Glomerular endothelial cell (primary cell): ENCODE measurements around the gene CSTF3. TPM values are rescaled to one million over a fixed set of nuclear protein-coding genes. Genes with fewer than 3 reads are reported as not detected.
"Not testable (repeated sequence)": the region's sequence is repeated elsewhere in the genome, so short reads cannot be mapped to it uniquely, and the experiment has no call there.

Source experiments
- DNase-seq: peaks from one replicate; pipeline ENCODE4 v3.0.0-alpha.2; 2011; ENCODE audit warnings: low read depth, low spot score; ENCODE audit errors: extremely low read depth
- total RNA-seq: library from RNA; depleted of rRNA; stranded (reverse); fragments of >200 nt; gene quantifications from 2 replicates; pipeline ENCODE4 v1.2.3, GENCODE V29; 2015

CSTF3 gene
- total RNA-seq, 1 donor from 2014 or later: 24.4 TPM

GRCh38 chr11:33094157-33094556 lies 67.1 kb downstream of the CSTF3 start:
- DNase-seq: no peak

DNA sequence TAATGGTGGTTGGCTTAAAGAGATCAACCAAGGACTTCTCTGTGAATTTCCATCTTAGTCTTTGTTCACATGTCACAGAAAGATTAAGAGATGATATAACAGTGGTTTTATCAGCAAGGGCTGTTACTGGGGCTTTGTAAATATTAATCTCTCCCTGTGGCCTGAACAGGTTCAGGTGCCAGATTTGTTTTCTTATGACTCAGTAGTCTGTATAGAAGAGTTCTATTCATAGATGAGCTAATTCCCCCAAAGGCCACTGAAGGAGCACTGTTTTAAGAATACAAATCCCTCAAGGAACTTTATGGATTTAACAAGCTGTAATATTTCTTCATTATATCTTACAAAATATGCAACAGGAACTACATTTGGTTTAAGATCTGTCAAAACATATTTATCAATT lies 71.5 kb downstream of the CSTF3 start:
- no peak for DNase-seq

- no peak for DNase-seq
These were observed 75.3 kb downstream of the CSTF3 start for GRCh38 chr11:33086017-33086416.

GRCh38 chr11:33083918-33084317 lies 77.4 kb downstream of the CSTF3 start:
- no peak for DNase-seq

GRCh38 chr11:33072465-33072864 lies 88.8 kb downstream of the CSTF3 start:
- no peak for DNase-seq

- no peak for DNase-seq
These were observed 92.5 kb downstream of the CSTF3 start for GRCh38 chr11:33068611-33069340.

DNA sequence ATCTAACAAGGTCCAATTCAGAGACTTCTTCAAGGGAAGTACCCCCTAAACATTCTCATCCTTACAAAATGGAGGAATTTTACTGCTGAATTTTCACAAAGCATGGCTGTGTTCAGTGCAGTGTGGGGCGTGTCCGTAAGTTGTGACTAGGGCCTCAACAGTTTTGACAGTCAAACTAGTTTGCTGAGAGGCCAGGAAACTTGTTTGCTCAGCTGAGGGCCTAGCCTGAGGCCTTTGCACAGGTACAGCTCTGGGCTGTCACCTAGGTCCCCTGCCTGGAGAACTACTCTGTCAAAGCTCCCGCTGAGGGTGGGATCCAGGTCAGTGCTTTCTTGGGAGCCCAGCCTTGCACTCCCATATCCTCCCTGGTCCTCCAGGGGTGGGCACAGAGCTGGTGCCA lies 94.0 kb downstream of the CSTF3 start:
- no peak for DNase-seq

DNA sequence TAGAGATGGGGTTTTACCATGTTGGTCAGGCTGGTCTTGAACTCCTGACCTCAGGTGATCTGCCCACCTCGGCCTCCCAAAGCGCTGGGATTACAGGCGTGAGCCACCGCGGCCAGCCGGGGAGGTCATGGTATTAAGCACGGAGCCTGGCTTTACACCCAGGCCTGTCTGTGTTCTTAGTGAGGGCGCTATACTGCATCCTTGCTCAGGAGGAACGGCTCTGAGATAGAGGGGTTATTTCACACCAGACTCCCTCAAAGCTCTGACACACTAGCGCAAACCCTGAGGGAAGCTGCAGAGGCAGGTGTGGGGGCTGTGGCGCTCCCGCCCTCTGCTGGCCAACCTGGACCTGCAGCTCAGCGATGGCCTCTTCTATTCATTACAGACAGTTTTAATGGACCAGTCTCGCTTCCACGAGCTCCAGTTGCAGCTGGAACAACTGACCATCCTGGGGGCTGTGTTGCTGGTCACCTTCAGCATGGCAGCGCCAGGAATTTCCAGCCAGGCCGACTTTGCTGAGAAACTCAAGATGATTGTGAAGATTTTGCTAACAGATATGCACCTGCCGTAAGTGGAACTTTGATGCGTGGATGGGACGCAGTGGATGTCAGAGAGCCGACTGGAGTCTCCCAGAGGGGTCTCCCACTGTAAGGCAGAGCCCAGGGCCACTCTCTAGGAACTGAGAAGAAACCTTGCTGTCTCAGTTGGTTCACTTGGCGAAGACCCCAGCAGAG lies 95.7 kb downstream of the CSTF3 start:
- peak; percentile 7 for DNase-seq

GRCh38 chr11:33064866-33065265 lies 96.4 kb downstream of the CSTF3 start:
- DNase-seq: no peak

DNA sequence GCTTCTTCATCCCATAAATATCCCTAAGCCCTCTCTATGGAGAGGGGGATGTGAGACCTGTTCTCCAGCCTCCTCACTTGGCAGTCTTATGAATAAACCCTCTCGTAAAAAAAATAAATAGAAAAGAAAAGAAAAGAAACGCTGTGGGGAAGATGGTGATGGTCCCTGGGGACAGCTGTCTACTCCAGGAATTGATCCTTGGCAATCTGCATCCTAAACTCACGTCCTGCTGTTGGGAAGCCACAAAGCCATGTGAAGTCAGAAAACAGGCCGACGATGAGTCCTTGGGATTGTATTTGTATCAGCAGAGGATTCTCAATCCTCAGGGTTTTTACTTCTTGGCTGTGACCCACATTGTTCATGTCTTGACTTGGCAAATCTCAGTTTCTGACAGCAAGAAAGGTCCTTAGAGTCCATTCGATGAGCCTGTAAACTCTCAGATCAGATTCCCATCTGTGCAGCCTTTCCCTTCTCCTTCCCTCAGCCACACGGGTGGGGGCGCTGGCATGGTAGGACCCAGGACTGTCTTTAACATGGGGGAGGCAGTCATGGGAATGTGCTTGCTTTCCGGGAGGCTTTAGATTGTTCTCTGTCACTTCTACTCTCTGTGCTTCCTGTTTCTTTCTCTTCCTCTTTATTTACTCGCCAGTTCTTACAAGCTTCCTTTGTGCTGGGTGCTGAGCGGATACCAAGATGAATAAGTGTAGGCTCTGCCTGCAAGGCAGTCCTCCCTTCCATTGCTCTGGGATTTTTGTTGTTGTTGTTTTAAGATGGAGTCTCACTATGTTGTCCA lies 97.1 kb downstream of the CSTF3 start:
- no peak for DNase-seq

DNA sequence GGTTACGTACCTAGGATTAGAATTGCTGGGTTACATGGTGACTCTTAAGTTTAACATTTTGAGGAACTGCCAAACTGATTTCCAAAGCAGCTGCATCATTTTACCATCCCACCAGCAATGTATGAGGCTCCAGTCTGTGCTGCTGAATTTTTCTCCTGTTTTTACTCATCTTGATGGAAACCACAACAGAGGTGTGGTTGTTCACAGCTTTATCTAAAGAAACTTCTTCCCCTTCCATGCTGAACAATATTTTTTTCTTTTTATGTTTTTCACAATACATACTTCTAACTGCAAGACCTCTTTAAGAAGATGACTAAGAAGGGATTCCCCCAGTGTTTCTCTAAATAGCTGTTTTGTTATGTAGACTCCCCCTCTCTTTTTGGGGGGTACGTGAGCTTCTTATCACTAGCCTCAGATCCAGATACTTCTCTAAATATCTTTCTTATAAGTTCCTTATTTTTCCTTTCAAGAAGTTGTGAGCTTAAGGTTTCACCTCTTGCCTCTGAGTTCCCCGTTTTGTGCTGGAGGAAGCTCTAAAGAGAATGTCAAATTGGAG lies 97.9 kb downstream of the CSTF3 start:
- no peak for DNase-seq

DNA sequence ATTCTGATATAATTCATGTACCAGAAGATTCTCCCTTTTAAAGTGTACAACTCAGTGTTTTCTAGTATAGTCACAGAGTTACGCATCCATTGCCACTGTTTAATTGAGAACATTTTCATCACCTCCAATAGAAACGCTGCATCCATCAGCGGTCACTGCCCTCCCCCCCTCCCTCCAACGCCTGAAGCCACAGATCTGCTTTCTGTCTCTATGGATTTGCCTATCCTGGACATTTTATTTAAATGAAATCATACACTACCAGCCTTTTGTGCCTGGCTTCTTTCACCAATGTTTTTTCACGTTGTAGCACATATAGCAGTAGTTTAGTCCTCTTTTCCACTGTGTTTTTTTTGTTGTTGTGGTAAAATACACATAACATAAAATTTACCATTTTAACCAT lies 99.1 kb downstream of the CSTF3 start:
- no peak for DNase-seq

- DNase-seq: no peak
These were observed 101.0 kb downstream of the CSTF3 start for GRCh38 chr11:33060271-33060670.

- no peak for DNase-seq
These were observed 101.8 kb downstream of the CSTF3 start for GRCh38 chr11:33059331-33060007.

- no peak for DNase-seq
These were observed 104.0 kb downstream of the CSTF3 start for GRCh38 chr11:33057284-33057683.

DNA sequence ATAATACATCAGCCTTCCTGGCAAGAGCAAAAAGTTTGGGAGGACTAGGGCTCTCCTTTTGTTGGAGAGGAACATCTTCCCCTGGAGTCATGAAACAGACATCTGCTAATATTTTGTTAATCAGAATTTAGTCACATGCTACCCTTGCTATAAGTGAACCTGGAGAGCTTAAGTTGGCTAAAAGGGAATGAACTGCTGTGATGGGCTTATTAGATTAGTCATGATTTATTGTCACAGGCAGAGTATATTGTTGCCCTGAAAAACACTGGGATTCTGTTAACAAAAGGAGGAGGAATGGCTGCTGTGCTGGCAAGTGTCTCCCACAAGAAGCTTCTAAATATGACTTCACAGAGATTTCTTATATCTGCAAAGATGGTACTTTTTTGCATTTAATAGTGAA lies 105.9 kb downstream of the CSTF3 start:
- DNase-seq: no peak

GRCh38 chr11:33052231-33052630 lies 109.0 kb downstream of the CSTF3 start:
- no peak for DNase-seq

DNA sequence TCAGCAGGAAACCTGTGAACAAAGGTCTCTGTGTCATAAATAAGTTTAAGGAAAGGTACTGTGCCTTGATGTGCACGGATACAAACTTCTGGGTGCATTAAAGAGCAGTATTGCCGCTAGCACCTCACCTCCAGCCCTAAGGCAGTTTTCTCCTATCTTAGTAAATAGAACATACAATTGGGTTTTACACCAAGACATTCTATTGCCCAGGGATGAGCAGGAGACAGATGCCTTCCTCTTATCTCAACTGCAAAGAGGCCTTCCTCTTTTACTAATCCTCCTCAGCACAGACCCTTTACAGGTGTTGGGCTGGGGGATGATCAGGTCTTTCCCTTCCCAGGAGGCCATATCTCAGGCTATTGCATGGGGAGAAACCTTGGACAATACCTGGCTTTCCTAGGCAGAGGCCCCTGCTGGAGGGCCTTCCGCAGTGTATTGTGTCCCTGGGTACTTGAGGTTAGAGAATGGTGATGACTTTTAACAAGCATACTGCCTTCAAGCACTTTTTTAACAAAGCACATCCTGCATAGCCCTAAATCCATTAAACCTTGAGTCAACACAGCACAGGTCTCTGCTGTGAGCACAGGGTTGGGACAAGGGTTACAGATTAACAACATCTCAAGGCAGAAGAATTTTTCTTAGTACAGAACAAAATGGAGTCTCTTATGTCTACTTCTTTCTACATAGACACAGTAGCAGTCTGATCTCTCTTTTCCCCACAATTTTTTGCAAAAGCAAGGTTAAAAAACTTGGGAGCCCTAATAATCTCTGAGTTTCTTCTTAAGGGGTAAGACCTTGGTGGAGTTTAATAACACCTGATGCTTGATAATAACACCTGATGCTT lies 111.5 kb downstream of the CSTF3 start:
- DNase-seq: not testable (repeated sequence)

- not testable (repeated sequence) for DNase-seq
These were observed 112.6 kb downstream of the CSTF3 start for GRCh38 chr11:33048701-33049100.
